NCI-H774 (cell line): ENCODE measurements around the gene ATP5F1E.
"Not testable (repeated sequence)": the region's sequence is repeated elsewhere in the genome, so short reads cannot be mapped to it uniquely, and the experiment has no call there.

ENCODE experiments used
- DNase-seq: peaks from one replicate; lab custom pipeline; 2025; lab: John Stamatoyannopoulos, UW

The ATP5F1E gene

GRCh38 chr20:58988565-58988882 is 43.6 kb downstream of the ATP5F1E start:
- DNase-seq: no peak

DNA sequence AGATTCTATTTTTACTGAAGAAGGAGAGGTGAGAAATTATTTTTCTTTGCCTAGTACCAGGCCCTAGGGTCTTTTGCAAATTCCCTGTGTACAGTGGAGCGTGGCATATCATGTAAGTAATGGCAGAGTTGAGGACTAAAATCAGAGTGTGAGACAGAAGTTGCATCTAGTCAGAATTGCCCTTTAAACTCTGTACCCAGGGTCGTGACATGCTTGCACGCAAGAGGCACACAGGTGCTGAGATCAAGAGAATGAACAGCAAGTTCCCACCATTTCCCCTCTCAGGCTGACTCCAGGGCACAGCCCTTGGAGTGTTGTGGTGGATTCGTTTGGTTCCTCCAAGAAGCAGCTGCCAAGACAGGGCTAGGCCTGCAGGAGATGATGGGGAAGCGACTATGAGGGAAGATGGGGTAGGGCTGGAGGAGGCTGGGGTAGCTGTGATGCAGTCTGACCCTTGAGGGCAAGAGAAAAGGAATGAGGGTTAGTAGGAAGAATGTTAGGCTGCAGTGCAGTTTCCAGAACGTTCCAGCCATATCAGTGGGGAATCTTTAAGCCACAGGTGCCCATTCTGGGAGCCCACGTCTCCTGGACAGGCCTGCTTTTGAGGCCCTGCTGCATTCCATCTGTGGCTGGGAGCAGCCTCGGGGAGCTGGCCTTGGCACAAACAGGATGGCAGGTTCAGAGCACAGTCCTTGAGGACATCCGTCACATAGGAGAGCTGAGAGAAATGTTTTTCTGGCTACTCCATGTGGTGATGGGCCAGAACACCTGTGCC is 44.2 kb downstream of the ATP5F1E start:
- no peak for DNase-seq

DNA sequence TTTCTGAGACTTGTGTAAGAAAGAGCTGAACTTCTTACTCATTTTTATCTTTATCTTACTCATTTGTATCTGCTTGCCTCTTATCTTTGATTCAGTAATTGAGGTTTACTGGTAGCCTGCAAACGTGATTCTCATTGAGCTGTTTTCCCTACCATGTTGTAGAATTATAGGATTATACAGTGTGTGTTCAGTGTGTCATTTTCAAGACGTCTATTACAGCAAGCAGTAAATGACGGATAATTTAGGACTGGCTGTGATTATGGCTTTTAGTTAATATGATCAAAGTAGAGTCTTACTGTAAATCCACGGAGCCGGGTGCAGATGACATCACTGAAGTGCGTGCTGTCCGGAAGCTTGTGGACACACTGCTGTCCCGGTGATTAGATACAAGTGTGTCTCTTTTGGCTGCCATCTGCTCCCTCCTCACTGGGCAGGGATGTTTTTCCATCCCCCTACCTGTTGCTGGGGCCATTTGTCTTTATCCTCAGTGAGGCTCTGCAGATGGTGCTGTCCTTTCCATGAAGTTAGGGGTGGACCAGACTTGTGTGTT is 45.1 kb downstream of the ATP5F1E start:
- no peak for DNase-seq

- DNase-seq: no peak
These were observed 45.7 kb downstream of the ATP5F1E start for GRCh38 chr20:58986286-58986967.

- DNase-seq: no peak
These were observed 46.5 kb downstream of the ATP5F1E start for GRCh38 chr20:58985656-58986055.

DNA sequence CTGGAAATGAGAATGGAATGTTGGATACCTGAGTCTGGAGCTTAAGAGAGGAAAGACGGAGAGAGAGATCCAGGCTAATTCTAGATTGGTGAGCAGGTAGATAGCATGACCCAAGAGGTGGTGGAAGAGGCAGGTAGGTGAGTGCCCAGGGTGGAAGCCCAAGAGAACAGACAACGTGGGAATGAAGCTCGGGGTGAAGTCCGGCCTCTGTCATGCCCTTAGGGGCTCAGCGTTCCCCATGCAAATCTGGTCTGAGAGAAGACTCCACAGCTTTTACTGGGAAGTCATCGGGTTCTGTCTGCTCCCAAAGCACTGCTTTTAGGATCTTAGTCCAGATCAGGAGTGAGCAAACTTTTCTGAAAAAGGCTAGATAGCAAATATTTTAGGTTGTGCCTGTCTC is 47.4 kb downstream of the ATP5F1E start:
- DNase-seq: no peak

- DNase-seq: not testable (repeated sequence)
These were observed 49.0 kb downstream of the ATP5F1E start for GRCh38 chr20:58983115-58983468.

GRCh38 chr20:58982406-58983114 is 49.6 kb downstream of the ATP5F1E start:
- no peak for DNase-seq

GRCh38 chr20:58981628-58982364 is 50.3 kb downstream of the ATP5F1E start:
- no peak for DNase-seq

- peak; percentile 87 for DNase-seq
These were observed 51.2 kb downstream of the ATP5F1E start, which contains the start of gene NELFCD for GRCh38 chr20:58980711-58981627. TSS of gene NELFCD (plus strand) at chr20:58981256. CDS start at chr20:58981310, 54 bp downstream.

DNA sequence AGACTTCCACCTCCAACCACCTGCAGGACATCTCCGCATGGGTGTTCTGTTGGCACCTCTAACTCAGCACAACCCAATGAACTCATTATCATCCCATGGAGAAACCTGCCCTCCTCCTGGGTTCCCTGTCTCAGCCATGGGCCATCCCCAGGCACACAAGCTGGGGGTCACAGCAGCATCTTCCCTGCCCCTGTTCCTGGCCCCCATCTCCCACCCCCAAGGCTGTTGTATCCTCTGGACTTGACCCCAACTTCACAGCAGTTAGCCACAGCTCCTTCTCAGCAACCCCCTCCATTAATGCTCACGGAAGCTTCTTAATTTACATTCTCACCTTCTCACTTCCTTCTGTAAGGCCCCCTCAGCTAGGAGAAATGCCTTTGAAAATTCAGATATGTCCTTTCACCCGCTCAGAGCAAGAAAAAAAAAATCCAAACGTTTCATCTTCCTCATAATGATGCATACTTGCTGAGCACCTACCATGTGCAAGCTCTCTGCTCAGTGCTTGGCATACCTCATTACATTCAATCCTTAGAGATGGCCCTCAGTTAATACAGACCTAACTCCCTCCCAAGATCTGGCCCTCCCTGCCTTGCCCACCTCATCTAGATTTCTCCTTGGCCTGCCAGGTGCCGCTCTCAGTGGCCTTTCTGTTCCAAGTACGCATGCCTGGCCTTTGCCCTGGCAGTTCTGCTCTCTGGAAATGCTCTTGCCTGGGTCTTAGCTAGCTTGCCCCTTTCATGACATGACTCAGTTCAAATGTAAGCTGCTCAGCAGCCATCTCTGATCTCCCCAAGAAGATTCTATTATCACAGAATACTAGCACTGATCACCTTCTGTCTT is 53.6 kb downstream of the ATP5F1E start:
- DNase-seq: no peak

GRCh38 chr20:58976061-58976730 is 55.9 kb downstream of the ATP5F1E start:
- no peak for DNase-seq
